Activated CD4-positive, alpha-beta memory T cell treated with anti-CD3 and anti-CD28 coated beads, Interleukin-2, amount 10 ng/mL, durations not matched to agents 7 days and 5 days (primary cell): ENCODE measurements around the gene GUCA2A. TPM values are rescaled to one million over a fixed set of nuclear protein-coding genes. Genes with fewer than 3 reads are reported as not detected.

Source experiments
- CTCF ChIA-PET: fragments of 350-600 bp; sonication (Branson Sonifier 250); formaldehyde crosslinking; loops from one replicate; lab custom pipeline; 2021; ENCODE audit warnings: antibody characterized with exemption, inconsistent platforms; lab: Charles Lee
- POLR2A ChIA-PET: fragments of 350-600 bp; sonication (Branson Sonifier 250); formaldehyde crosslinking; loops from one replicate; lab custom pipeline; 2021; ENCODE audit warnings: antibody characterized with exemption; lab: Charles Lee
- DNase-seq: peaks from one replicate; pipeline ENCODE4 v3.0.0-alpha.2; 2020
- H3K27ac Mint-ChIP-seq: one replicate; pipeline ENCODE4 v1.8.0; 2021; ENCODE audit warnings: mild to moderate bottlenecking, mixed read lengths
- H3K27me3 Mint-ChIP-seq: one replicate; pipeline ENCODE4 v1.8.0; 2021; ENCODE audit warnings: mixed read lengths
- H3K36me3 Mint-ChIP-seq: one replicate; pipeline ENCODE4 v1.8.0; 2021; ENCODE audit warnings: low read depth, mixed read lengths
- H3K4me1 Mint-ChIP-seq: one replicate; pipeline ENCODE4 v1.8.0; 2021; ENCODE audit warnings: mixed read lengths
- H3K4me3 Mint-ChIP-seq: one replicate; pipeline ENCODE4 v1.8.0; 2021; ENCODE audit warnings: mild to moderate bottlenecking, mixed read lengths
- H3K9me3 Mint-ChIP-seq: one replicate; pipeline ENCODE4 v1.8.0; 2021; ENCODE audit warnings: mixed read lengths
- total RNA-seq, 2 experiments: library from RNA; stranded (reverse); gene quantifications; one replicate each; pipeline ENCODE4 v1.2.3, GENCODE V29; 2021

Gene GUCA2A
- total RNA-seq, 2 experiments from 2014 or later, result not detected

- peaks cover 3% of the 10 kb centered on the region for H3K4me1 Mint-ChIP-seq
- POLR2A ChIA-PET, result no interaction called here
- no peak for DNase-seq
- H3K27me3 Mint-ChIP-seq, result peaks cover 13% of the 10 kb centered on the region
- H3K4me3 Mint-ChIP-seq, result no peak overlapping the region
- no peaks in the 10 kb centered on the region for H3K36me3 Mint-ChIP-seq
- H3K27ac Mint-ChIP-seq, result no peak overlapping the region
- H3K9me3 Mint-ChIP-seq, result peaks cover 19% of the 10 kb centered on the region
- CTCF ChIA-PET, result interaction anchor here (4.4 kb wide), 1 partner anchor 11 kb away, joined by 15 read pairs; no protein-coding TSS in a partner anchor
Measured at GRCh38 chr1:42163114-42163513, 1.4 kb downstream of the GUCA2A start.

- ChIA-PET CTCF (interaction anchor here (4.4 kb wide), 1 partner anchor 12 kb away, joined by 15 read pairs; no protein-coding TSS in a partner anchor), POLR2A (no interaction called here)
- Mint-ChIP-seq H3K9me3 (peaks cover 19% of the 10 kb centered on the region), H3K27ac (no peak overlapping the region), H3K4me1 (peaks cover 9% of the 10 kb centered on the region), H3K4me3 (no peak overlapping the region), H3K27me3 (peaks cover 13% of the 10 kb centered on the region), H3K36me3 (no peaks in the 10 kb centered on the region)
- no peak for DNase-seq
Measured at GRCh38 chr1:42162181-42162580, 2.4 kb downstream of the GUCA2A start.

GRCh38 chr1:42158189-42158588 lies 6.4 kb downstream of the GUCA2A start:
- H3K27me3 Mint-ChIP-seq, result peaks cover 13% of the 10 kb centered on the region
- CTCF ChIA-PET, result interaction anchor here (0.9 kb wide), 1 partner anchor 15 kb away, joined by 5 read pairs; no protein-coding TSS in a partner anchor
- POLR2A ChIA-PET, result no interaction called here

GRCh38 chr1:42157667-42158066 lies 6.9 kb downstream of the GUCA2A start:
- no peak for DNase-seq
- Mint-ChIP-seq H3K4me1 (peaks cover 9% of the 10 kb centered on the region), H3K27ac (no peak overlapping the region), H3K9me3 (peaks cover 19% of the 10 kb centered on the region), H3K27me3 (peaks cover 13% of the 10 kb centered on the region), H3K4me3 (no peak overlapping the region), H3K36me3 (no peaks in the 10 kb centered on the region)
- ChIA-PET POLR2A (no interaction called here), CTCF (interaction anchor here (0.9 to 1.2 kb wide), 2 partner anchors 16 to 18 kb away, joined by 3 to 5 read pairs; no protein-coding TSS in a partner anchor)

More at GRCh38 chr1:42158189-42158588, 6.4 kb downstream of the GUCA2A start:
- no peak overlapping the region for H3K27ac Mint-ChIP-seq
- H3K4me3 Mint-ChIP-seq, result no peak overlapping the region
- peaks cover 19% of the 10 kb centered on the region for H3K9me3 Mint-ChIP-seq
- H3K36me3 Mint-ChIP-seq, result no peaks in the 10 kb centered on the region
- DNase-seq, result no peak
- H3K4me1 Mint-ChIP-seq, result peaks cover 9% of the 10 kb centered on the region

- H3K36me3 Mint-ChIP-seq, result no peaks in the 10 kb centered on the region
- H3K4me1 Mint-ChIP-seq, result peaks cover 6% of the 10 kb centered on the region
- POLR2A ChIA-PET, result no interaction called here
- no peak overlapping the region for H3K4me3 Mint-ChIP-seq
- H3K27ac Mint-ChIP-seq, result no peak overlapping the region
- peaks cover 12% of the 10 kb centered on the region for H3K27me3 Mint-ChIP-seq
- CTCF ChIA-PET, result interaction anchor here (3.0 kb wide), 1 partner anchor 18 kb away, joined by 9 read pairs; no protein-coding TSS in a partner anchor
- DNase-seq, result no peak
- H3K9me3 Mint-ChIP-seq, result peaks cover 6% of the 10 kb centered on the region
Measured at GRCh38 chr1:42155362-42155761, 9.2 kb downstream of the GUCA2A start.

- ChIA-PET CTCF (interaction anchor here (3.0 kb wide), 1 partner anchor 18 kb away, joined by 9 read pairs; no protein-coding TSS in a partner anchor), POLR2A (no interaction called here)
- Mint-ChIP-seq H3K36me3 (no peaks in the 10 kb centered on the region), H3K9me3 (peaks cover 5% of the 10 kb centered on the region), H3K4me1 (peaks cover 6% of the 10 kb centered on the region), H3K4me3 (no peak overlapping the region), H3K27me3 (peaks cover 15% of the 10 kb centered on the region), H3K27ac (no peak overlapping the region)
- no peak for DNase-seq
Measured at GRCh38 chr1:42154685-42155084, 9.9 kb downstream of the GUCA2A start.

GRCh38 chr1:42153624-42154023 lies 10.9 kb downstream of the GUCA2A start:
- CTCF ChIA-PET, result interaction anchor here (3.0 kb wide), 1 partner anchor 19 kb away, joined by 9 read pairs; no protein-coding TSS in a partner anchor
- Mint-ChIP-seq H3K36me3 (no peaks in the 10 kb centered on the region), H3K27ac (no peak overlapping the region), H3K4me1 (peaks cover 6% of the 10 kb centered on the region), H3K4me3 (no peak overlapping the region), H3K9me3 (no peaks in the 10 kb centered on the region), H3K27me3 (peaks cover 10% of the 10 kb centered on the region)
- POLR2A ChIA-PET, result no interaction called here
- no peak for DNase-seq

- ChIA-PET CTCF (no interaction called here), POLR2A (no interaction called here)
- Mint-ChIP-seq H3K36me3 (no peaks in the 10 kb centered on the region), H3K4me3 (no peak within 1 kb of the TSS), H3K4me1 (peaks cover 6% of the 10 kb centered on the region), H3K9me3 (no peaks in the 10 kb centered on the region), H3K27me3 (peaks cover 10% of the 10 kb centered on the region), H3K27ac (no peak within 1 kb of the TSS)
- no peak for DNase-seq
Measured at GRCh38 chr1:42152907-42153600, 11.5 kb downstream of the GUCA2A start, which contains the start of gene GUCA2B. GUCA2B (plus strand) TSS chr1:42153410; CDS start chr1:42153451, 41 bp downstream.

- H3K27me3 Mint-ChIP-seq, result peaks cover 10% of the 10 kb centered on the region
- no peaks in the 10 kb centered on the region for H3K36me3 Mint-ChIP-seq
- DNase-seq, result no peak
- ChIA-PET POLR2A (no interaction called here), CTCF (interaction anchor here (2.3 kb wide), 1 partner anchor 21 kb away, joined by 8 read pairs; no protein-coding TSS in a partner anchor)
- H3K27ac Mint-ChIP-seq, result no peak overlapping the region
- no peak overlapping the region for H3K4me3 Mint-ChIP-seq
- H3K4me1 Mint-ChIP-seq, result no peaks in the 10 kb centered on the region
- H3K9me3 Mint-ChIP-seq, result no peaks in the 10 kb centered on the region
Measured at GRCh38 chr1:42152119-42152518, 12.4 kb downstream of the GUCA2A start.

- H3K36me3 Mint-ChIP-seq, result no peaks in the 10 kb centered on the region
- ChIA-PET CTCF (interaction anchor here (0.9 to 2.3 kb wide), 2 partner anchors 23 to 923 kb away, joined by 3 to 8 read pairs; no protein-coding TSS in a partner anchor), POLR2A (no interaction called here)
- no peaks in the 10 kb centered on the region for H3K4me1 Mint-ChIP-seq
- H3K4me3 Mint-ChIP-seq, result no peak overlapping the region
- DNase-seq, result no peak
- peaks cover 10% of the 10 kb centered on the region for H3K27me3 Mint-ChIP-seq
- no peak overlapping the region for H3K27ac Mint-ChIP-seq
- H3K9me3 Mint-ChIP-seq, result no peaks in the 10 kb centered on the region
Measured at GRCh38 chr1:42150651-42151050, 13.9 kb downstream of the GUCA2A start.

GRCh38 chr1:42148166-42148565 lies 16.4 kb downstream of the GUCA2A start:
- ChIA-PET CTCF (interaction anchor here (1.1 to 1.7 kb wide), 2 partner anchors 24 to 25 kb away, joined by 3 to 16 read pairs; no protein-coding TSS in a partner anchor), POLR2A (no interaction called here)
- H3K36me3 Mint-ChIP-seq, result no peaks in the 10 kb centered on the region
- peaks cover 3% of the 10 kb centered on the region for H3K4me1 Mint-ChIP-seq
- H3K27ac Mint-ChIP-seq, result no peak overlapping the region
- H3K27me3 Mint-ChIP-seq, result peaks cover 16% of the 10 kb centered on the region
- no peaks in the 10 kb centered on the region for H3K9me3 Mint-ChIP-seq
- no peak overlapping the region for H3K4me3 Mint-ChIP-seq
- no peak for DNase-seq

GRCh38 chr1:42146626-42147320 lies 17.8 kb downstream of the GUCA2A start:
- ChIA-PET CTCF (interaction anchor here (0.6 to 1.7 kb wide), 6 partner anchors 11 to 833 kb away, joined by 3 to 16 read pairs (median 4); no protein-coding TSS in a partner anchor), POLR2A (no interaction called here)
- Mint-ChIP-seq H3K4me1 (peaks cover 4% of the 10 kb centered on the region), H3K27ac (no peak overlapping the region), H3K9me3 (no peaks in the 10 kb centered on the region), H3K36me3 (no peaks in the 10 kb centered on the region), H3K4me3 (no peak overlapping the region), H3K27me3 (peaks cover 16% of the 10 kb centered on the region)
- DNase-seq, result peak; percentile 73
